Natural killer cell treated with Interleukin-12 subunit alpha and Interleukin-12 subunit beta and Interleukin-15 and Interleukin-18, amount 100 ng/mL, for 72 hours (primary cell): Measurements from ENCODE around the gene ANKS6. TPM values are rescaled to one million over a fixed set of nuclear protein-coding genes. Genes with fewer than 3 reads are reported as not detected.
A peak's percentile ranks its signal among the peaks of the same experiment; 100 is the strongest.

ENCODE experiments used
- ATAC-seq, 2 donors: fragments of 150-1000 bp; cut with Tn5 transposase in 1 of 2; sonication (Bioruptor Pico), chemical (Tn5 transposase) in 1 of 2; 2 replicates each; pipeline ENCODE4 v1.10.0; 2021
- DNase-seq: peaks from one replicate; pipeline ENCODE4 v3.0.0; 2022; ENCODE audit warnings: low spot score
- H3K27ac Mint-ChIP-seq, 2 donors: 1 replicate in 1 of 2; 2 replicates in 1 of 2; pipeline ENCODE4 v1.8.0; 2022; ENCODE audit warnings: mixed read lengths in 2 of 2, mild to moderate bottlenecking in 1 of 2, moderate library complexity in 1 of 2
- H3K27me3 Mint-ChIP-seq, 2 donors: 1 replicate in 1 of 2; 2 replicates in 1 of 2; pipeline ENCODE4 v1.8.0; 2022; ENCODE audit warnings: mixed read lengths in 2 of 2
- H3K36me3 Mint-ChIP-seq: one replicate; pipeline ENCODE4 v1.8.0; 2022; ENCODE audit warnings: mixed read lengths
- H3K4me1 Mint-ChIP-seq, 2 donors: 1 replicate in 1 of 2; 2 replicates in 1 of 2; pipeline ENCODE4 v1.8.0; 2022; ENCODE audit warnings: low read depth in 2 of 2, mixed read lengths in 2 of 2, mild to moderate bottlenecking in 1 of 2
- H3K4me3 Mint-ChIP-seq: one replicate; pipeline ENCODE4 v1.8.0; 2022; ENCODE audit warnings: mixed read lengths
- H3K9me3 Mint-ChIP-seq: 2 replicates; pipeline ENCODE4 v1.8.0; 2022; ENCODE audit warnings: mixed read lengths
- total RNA-seq, 2 donors: library from RNA; stranded (reverse); gene quantifications; one replicate each; pipeline ENCODE4 v1.2.3, GENCODE V29; 2022

The ANKS6 gene
- total RNA-seq, 2 donors from 2014 or later, result 7.0 to 18.5 TPM

DNA sequence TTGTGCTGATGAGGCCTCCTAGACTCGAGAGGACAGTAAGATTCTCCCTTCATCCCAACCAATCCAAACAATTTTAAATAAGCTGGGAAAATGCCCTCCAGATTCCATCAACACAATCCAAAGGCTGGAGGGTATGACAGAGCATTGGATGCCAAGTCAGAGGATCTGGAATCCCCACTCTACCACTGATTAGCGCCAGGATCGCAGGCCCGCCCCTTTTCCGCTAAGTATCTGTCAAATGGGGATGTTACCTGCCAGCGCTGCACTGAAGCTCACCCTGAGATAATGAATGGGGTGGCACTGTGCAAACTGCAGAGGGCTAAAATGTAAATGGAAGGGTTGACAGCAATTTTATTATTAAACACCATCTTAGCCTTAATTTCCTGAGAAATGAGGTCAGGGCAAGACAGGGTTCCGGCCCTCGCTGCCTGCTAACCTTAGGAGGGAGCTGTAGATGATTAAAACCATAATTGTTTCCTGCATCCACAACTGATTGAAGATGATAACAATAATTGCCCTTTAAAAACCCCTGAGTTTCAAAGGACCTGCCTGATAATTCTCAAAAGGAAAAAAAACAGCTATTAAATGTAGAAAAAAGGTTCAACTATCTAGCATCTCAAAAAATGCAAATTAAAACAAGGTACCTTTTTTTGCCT lies 56.0 kb downstream of the ANKS6 start:
- H3K27me3 Mint-ChIP-seq, result no peaks in the 10 kb centered on the region

GRCh38 chr9:98738741-98739140 lies 57.6 kb downstream of the ANKS6 start:
- Mint-ChIP-seq H3K36me3 (peaks cover 9% of the 10 kb centered on the region), H3K9me3 (peaks cover 3% of the 10 kb centered on the region)

More for the DNA sequence above, 56.0 kb downstream of the ANKS6 start:
- Mint-ChIP-seq H3K27ac (no peak overlapping the region), H3K9me3 (peaks cover 3% of the 10 kb centered on the region), H3K36me3 (peaks cover 9% of the 10 kb centered on the region), H3K4me3 (no peak overlapping the region), H3K4me1 (peaks cover 0 to 2% of the 10 kb centered on the region in 2 donors)
- ATAC-seq (no peak), DNase-seq (no peak)

DNA sequence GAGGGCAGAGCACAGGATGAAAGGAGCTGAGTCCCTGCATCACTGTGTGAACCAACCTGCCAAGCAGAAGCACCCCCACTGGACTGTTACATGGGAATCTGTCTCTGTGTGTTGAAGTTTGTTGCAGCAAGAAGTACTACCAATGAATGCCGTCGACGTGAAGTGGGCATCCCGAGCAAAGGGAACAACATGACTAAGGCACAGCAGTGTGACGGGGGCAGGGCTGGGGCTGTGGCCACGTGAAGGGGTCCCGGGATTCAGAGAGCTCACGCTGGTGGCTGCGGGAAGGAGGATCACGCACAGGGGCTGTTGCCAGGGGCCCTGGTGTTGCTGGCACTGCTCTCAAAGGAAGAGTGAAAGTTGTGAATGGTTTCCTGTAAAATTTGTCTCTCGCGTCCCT lies 60.1 kb downstream of the ANKS6 start:
- peaks cover 9% of the 10 kb centered on the region for H3K36me3 Mint-ChIP-seq
- H3K4me3 Mint-ChIP-seq, result no peak overlapping the region
- no peak for ATAC-seq

More at GRCh38 chr9:98738741-98739140, 57.6 kb downstream of the ANKS6 start:
- no peak overlapping the region for H3K4me3 Mint-ChIP-seq
- H3K27ac Mint-ChIP-seq, result no peak overlapping the region
- ATAC-seq (no peak), DNase-seq (no peak)
- H3K27me3 Mint-ChIP-seq, result no peaks in the 10 kb centered on the region
- peaks cover 0 to 2% of the 10 kb centered on the region in 2 donors for H3K4me1 Mint-ChIP-seq

DNA sequence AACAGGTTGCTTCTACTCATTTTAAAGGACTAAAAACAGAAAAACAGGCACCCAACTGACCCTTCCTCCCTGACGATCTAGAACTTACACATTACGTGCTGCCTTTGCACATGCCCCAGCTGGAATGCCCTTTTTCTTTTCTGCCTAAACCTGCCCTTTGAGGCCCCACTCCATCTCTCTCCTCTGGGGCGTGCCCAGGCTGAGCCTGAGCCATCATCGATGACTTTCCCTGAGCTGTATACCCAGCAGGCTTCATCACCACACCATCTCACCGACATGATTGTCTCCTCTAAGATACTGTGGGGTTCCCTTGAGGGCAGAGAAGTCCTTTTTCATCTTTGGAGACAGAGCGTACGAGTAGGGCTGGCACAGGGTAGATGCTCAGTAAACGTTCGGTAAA lies 63.6 kb downstream of the ANKS6 start:
- no peak overlapping the region for H3K27ac Mint-ChIP-seq
- H3K36me3 Mint-ChIP-seq, result peaks cover 9% of the 10 kb centered on the region
- DNase-seq, result no peak
- no peaks in the 10 kb centered on the region for H3K9me3 Mint-ChIP-seq
- no peaks in the 10 kb centered on the region for H3K27me3 Mint-ChIP-seq
- H3K4me3 Mint-ChIP-seq, result no peak overlapping the region
- no peak for ATAC-seq
- H3K4me1 Mint-ChIP-seq, result no peaks in the 10 kb centered on the region

More for the DNA sequence above, 60.1 kb downstream of the ANKS6 start:
- peaks cover 0 to 2% of the 10 kb centered on the region in 2 donors for H3K4me1 Mint-ChIP-seq
- peaks cover 3% of the 10 kb centered on the region for H3K9me3 Mint-ChIP-seq
- H3K27me3 Mint-ChIP-seq, result no peaks in the 10 kb centered on the region
- no peak for DNase-seq
- no peak overlapping the region for H3K27ac Mint-ChIP-seq

- H3K27ac Mint-ChIP-seq, result no peak overlapping the region
- no peak for DNase-seq
- H3K4me3 Mint-ChIP-seq, result no peak overlapping the region
- no peaks in the 10 kb centered on the region for H3K9me3 Mint-ChIP-seq
- no peaks in the 10 kb centered on the region for H3K4me1 Mint-ChIP-seq
- peaks cover 3% of the 10 kb centered on the region for H3K36me3 Mint-ChIP-seq
- no peak for ATAC-seq
- H3K27me3 Mint-ChIP-seq, result peaks cover under 1 to 2% of the 10 kb centered on the region in 2 donors
These were observed 64.3 kb downstream of the ANKS6 start for GRCh38 chr9:98732091-98732490.

GRCh38 chr9:98730871-98731270 lies 65.5 kb downstream of the ANKS6 start:
- DNase-seq (no peak), ATAC-seq (no peak)
- Mint-ChIP-seq H3K27ac (no peak overlapping the region), H3K36me3 (no peaks in the 10 kb centered on the region), H3K4me1 (no peaks in the 10 kb centered on the region), H3K9me3 (no peaks in the 10 kb centered on the region), H3K4me3 (no peak overlapping the region), H3K27me3 (peaks cover 7 to 9% of the 10 kb centered on the region in 2 donors)

DNA sequence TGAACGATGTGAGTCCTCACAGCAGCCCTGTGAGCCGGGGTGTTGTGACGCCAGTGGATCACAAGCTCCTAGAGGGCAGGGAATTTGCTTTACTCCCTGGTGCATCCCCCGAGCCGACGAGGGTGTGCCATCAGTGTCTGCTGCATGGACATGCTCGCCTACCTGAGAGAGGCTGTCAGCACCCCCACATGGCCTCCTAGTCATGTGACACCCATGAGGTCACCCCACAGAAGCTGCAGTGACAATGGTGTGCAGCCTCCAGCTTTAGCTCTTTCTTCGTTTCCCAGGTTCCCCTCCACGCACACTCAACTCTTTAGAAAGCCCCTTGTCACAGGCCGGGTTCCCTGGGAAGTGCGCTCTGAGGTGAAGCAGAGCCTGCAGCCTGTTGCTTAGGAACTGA lies 67.9 kb downstream of the ANKS6 start:
- peak in 1 of 2 donors; percentile 9 for ATAC-seq
- Mint-ChIP-seq H3K27me3 (peaks cover 10 to 20% of the 10 kb centered on the region in 2 donors), H3K36me3 (no peaks in the 10 kb centered on the region), H3K4me1 (no peaks in the 10 kb centered on the region), H3K27ac (no peak overlapping the region), H3K4me3 (no peak overlapping the region), H3K9me3 (no peaks in the 10 kb centered on the region)
- DNase-seq, result no peak

GRCh38 chr9:98727428-98727827 lies 68.9 kb downstream of the ANKS6 start:
- H3K4me1 Mint-ChIP-seq, result no peaks in the 10 kb centered on the region

DNA sequence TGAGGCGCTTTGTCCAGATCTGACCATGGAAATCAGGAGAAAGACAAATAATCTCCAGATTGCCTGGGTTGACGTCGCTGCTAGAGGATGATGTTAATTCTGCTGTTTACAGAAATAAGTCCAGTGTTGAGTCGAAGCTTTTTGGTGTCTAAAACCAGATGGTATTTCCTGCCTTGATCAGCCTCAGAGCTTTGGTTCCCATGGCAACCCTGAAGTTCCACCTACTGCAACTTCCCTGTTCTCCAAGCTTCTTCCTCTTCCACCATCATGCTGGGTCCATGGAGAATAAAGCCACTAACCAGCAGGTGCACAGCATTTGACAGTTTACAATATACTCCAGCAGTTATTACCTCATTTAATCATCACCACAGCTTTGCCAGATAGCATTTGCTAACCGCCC lies 69.6 kb downstream of the ANKS6 start:
- H3K36me3 Mint-ChIP-seq, result no peaks in the 10 kb centered on the region
- H3K27me3 Mint-ChIP-seq, result peaks cover 21 to 36% of the 10 kb centered on the region in 2 donors
- DNase-seq, result no peak
- H3K4me3 Mint-ChIP-seq, result no peak overlapping the region
- no peak overlapping the region for H3K27ac Mint-ChIP-seq
- ATAC-seq, result no peak
- H3K4me1 Mint-ChIP-seq, result no peaks in the 10 kb centered on the region
- no peaks in the 10 kb centered on the region for H3K9me3 Mint-ChIP-seq

More at GRCh38 chr9:98727428-98727827, 68.9 kb downstream of the ANKS6 start:
- Mint-ChIP-seq H3K36me3 (no peaks in the 10 kb centered on the region), H3K9me3 (no peaks in the 10 kb centered on the region), H3K27me3 (peaks cover 18 to 31% of the 10 kb centered on the region in 2 donors), H3K27ac (no peak overlapping the region), H3K4me3 (no peak overlapping the region)
- DNase-seq (no peak), ATAC-seq (no peak)

DNA sequence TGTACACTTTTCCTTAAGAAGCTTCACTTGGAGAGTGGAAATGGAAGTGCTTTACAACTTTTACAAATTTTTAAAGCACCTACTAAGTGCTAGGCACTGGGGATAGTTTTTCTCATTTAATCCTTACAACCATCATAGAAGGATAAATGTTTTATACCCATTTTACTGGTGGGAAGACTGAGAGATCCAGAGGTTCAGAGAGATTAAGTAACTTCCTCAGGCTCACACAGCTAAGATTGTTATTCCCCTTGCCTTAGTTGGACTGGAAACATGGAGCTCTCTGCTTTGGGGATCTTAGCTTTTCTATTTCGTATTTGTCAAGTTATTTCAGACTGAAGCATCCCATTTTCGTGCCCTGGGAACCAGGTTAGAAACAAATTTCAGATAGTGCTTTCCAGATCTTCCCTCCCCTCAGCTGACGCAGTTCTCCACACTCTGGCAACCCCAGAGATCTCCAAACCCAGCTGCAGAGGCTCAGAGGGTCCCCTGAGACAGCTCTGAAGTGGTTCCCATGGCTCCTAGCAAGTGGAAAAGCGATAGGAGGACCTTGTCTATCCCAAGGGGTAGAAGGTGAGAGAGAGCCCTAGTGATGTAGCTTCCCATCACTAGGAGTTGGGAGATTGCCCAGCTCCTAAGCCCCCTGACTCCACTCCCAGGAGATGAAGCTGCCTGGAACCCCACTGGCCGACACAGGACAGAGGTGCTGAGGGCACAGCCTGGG lies 71.4 kb downstream of the ANKS6 start:
- DNase-seq (no peak), ATAC-seq (no peak)
- H3K36me3 Mint-ChIP-seq, result no peaks in the 10 kb centered on the region
- no peaks in the 10 kb centered on the region for H3K9me3 Mint-ChIP-seq
- H3K4me3 Mint-ChIP-seq, result no peak overlapping the region
- H3K27ac Mint-ChIP-seq, result no peak overlapping the region
- H3K4me1 Mint-ChIP-seq, result no peaks in the 10 kb centered on the region
- peaks cover 25 to 41% of the 10 kb centered on the region in 2 donors for H3K27me3 Mint-ChIP-seq

GRCh38 chr9:98721643-98722042 lies 74.7 kb downstream of the ANKS6 start:
- DNase-seq (no peak), ATAC-seq (peak in 1 of 2 donors; percentile 24)
- H3K27ac Mint-ChIP-seq, result no peak overlapping the region
- H3K27me3 Mint-ChIP-seq, result peaks cover 26 to 44% of the 10 kb centered on the region in 2 donors
- no peaks in the 10 kb centered on the region for H3K9me3 Mint-ChIP-seq
- H3K4me3 Mint-ChIP-seq, result no peak overlapping the region
- H3K4me1 Mint-ChIP-seq, result no peaks in the 10 kb centered on the region
- no peaks in the 10 kb centered on the region for H3K36me3 Mint-ChIP-seq

DNA sequence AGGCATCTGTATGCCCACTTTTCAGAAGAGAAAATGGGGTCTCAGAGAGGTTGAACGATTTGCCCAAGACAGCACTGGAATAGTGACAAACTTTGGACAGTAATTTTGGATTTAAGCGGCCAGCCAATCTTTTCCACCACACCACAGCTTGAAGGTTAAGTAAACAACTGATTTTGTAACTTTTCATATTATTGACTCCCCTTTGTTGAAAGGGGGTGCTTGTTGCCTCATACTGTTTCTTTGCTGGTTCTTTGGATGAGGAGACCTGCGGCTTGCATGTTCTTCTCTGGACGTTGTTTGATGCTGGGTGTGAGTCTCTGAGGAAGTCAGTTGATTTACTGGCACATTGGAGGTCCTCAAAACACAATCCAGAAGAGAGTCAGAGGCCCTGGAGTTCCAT lies 76.0 kb downstream of the ANKS6 start:
- peak; percentile 35 for DNase-seq

GRCh38 chr9:98719055-98719454 lies 77.3 kb downstream of the ANKS6 start:
- DNase-seq (no peak), ATAC-seq (no peak)
- H3K4me3 Mint-ChIP-seq, result no peak overlapping the region
- no peaks in the 10 kb centered on the region for H3K4me1 Mint-ChIP-seq
- H3K9me3 Mint-ChIP-seq, result no peaks in the 10 kb centered on the region
- H3K36me3 Mint-ChIP-seq, result no peaks in the 10 kb centered on the region
- no peak overlapping the region for H3K27ac Mint-ChIP-seq
- peaks cover 38 to 59% of the 10 kb centered on the region in 2 donors for H3K27me3 Mint-ChIP-seq

More for the DNA sequence above, 76.0 kb downstream of the ANKS6 start:
- Mint-ChIP-seq H3K4me1 (no peaks in the 10 kb centered on the region), H3K27me3 (peaks cover 32 to 54% of the 10 kb centered on the region in 2 donors), H3K36me3 (no peaks in the 10 kb centered on the region), H3K27ac (no peak overlapping the region), H3K9me3 (no peaks in the 10 kb centered on the region), H3K4me3 (no peak overlapping the region)
- no peak for ATAC-seq

DNA sequence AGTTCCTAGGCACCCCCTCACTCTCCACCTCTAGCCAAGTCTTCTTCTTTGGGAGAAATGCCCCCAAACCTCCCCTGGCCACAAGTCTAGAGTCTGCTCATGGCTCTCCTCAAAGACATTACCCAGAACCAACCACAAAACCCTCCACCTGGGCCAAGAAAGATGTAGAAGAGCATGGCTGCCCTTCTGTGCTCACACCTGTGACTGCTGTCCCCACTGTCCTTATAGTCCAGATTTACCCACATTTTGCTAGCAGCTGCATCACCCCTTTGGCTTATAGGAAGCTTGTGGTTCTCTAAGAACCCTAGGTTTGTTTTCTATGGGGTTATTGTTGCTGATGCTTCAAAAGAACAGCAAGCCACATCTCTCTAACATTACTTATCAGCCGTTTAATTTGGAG lies 81.5 kb downstream of the ANKS6 start:
- Mint-ChIP-seq H3K4me3 (no peak overlapping the region), H3K27me3 (peaks cover 47 to 62% of the 10 kb centered on the region in 2 donors), H3K9me3 (no peaks in the 10 kb centered on the region), H3K27ac (no peak overlapping the region), H3K36me3 (no peaks in the 10 kb centered on the region), H3K4me1 (peaks cover 0 to 1% of the 10 kb centered on the region in 2 donors)
- ATAC-seq (no peak), DNase-seq (peak; percentile 29)
